Choroid plexus epithelial cell (primary cell): ENCODE measurements around the gene PMVK.
"Not testable (repeated sequence)": the region's sequence is repeated elsewhere in the genome, so short reads cannot be mapped to it uniquely, and the experiment has no call there.

Experiments
- DNase-seq: peaks from one replicate; pipeline ENCODE4 v3.0.0-alpha.2; 2010; ENCODE audit warnings: low read depth
- H3K4me3 ChIP-seq: 2 replicates; pipeline ENCODE4 v1.5.1; 2011; ENCODE audit warnings: low read depth, mild to moderate bottlenecking, control low read depth, low read length, moderate library complexity
- CTCF ChIP-seq: conservative IDR thresholded peaks from 2 replicates; pipeline ENCODE4 v1.5.1; 2011; ENCODE audit warnings: low read depth, mild to moderate bottlenecking, control low read depth, inconsistent platforms, low read length, moderate library complexity

PMVK gene

GRCh38 chr1:154912755-154913154 is 23.8 kb downstream of the PMVK start:
- DNase-seq: no peak
- TF ChIP-seq CTCF: no peak
- H3K4me3 ChIP-seq: no peak overlapping the region

GRCh38 chr1:154911691-154912550 is 24.6 kb downstream of the PMVK start:
- no peak for DNase-seq
- no peak for TF ChIP-seq CTCF
- H3K4me3 ChIP-seq: no peak overlapping the region

- no peak for DNase-seq
- TF ChIP-seq CTCF: no peak
- H3K4me3 ChIP-seq: no peak overlapping the region
Observed at GRCh38 chr1:154910851-154911250, 25.7 kb downstream of the PMVK start.

GRCh38 chr1:154908937-154909336 is 27.6 kb downstream of the PMVK start:
- DNase-seq: no peak
- no peak for TF ChIP-seq CTCF
- no peak overlapping the region for H3K4me3 ChIP-seq

- H3K4me3 ChIP-seq, DNase-seq: not testable (repeated sequence)
Observed at GRCh38 chr1:154908129-154908528, 28.4 kb downstream of the PMVK start.

- no peak overlapping the region for H3K4me3 ChIP-seq
- peak; percentile 8 for DNase-seq
- TF ChIP-seq CTCF: peak; percentile 43
Observed at GRCh38 chr1:154906621-154907081, 29.9 kb downstream of the PMVK start.

GRCh38 chr1:154902938-154903566 is 33.5 kb downstream of the PMVK start:
- no peak for DNase-seq
- H3K4me3 ChIP-seq: no peak overlapping the region
- no peak for TF ChIP-seq CTCF
